ENCODE results near the gene KCTD5. TPM values are rescaled to one million over a fixed set of nuclear protein-coding genes. Genes with fewer than 3 reads are reported as not detected.

KCTD5 gene
- total RNA-seq, 1 donor from 2014 or later, result 18.2 TPM

GRCh38 chr16:2756288-2757015, 74.1 kb downstream of the KCTD5 start:
- DNase-seq (ENCODE audit: low spot score), result no peak
- intact Hi-C loops (cut with DNase I), result no loop called here
- ATAC-seq, result no peak

- ATAC-seq, result no peak
- no peak for DNase-seq (ENCODE audit: low spot score)
- intact Hi-C loops (cut with DNase I), result no loop called here
Measured at GRCh38 chr16:2757344-2757743, 75.0 kb downstream of the KCTD5 start.

Other genes with a start within 250 kb of the KCTD5 start
- 0.58 TPM for gene TEDC2, start 222.4 kb upstream of the KCTD5 start, total RNA-seq
- 0.36 TPM for gene NTN3, start 211.2 kb upstream of the KCTD5 start, total RNA-seq
- 15.4 TPM for gene TBC1D24, start 207.4 kb upstream of the KCTD5 start, total RNA-seq
- gene ATP6V0C, start 168.6 kb upstream of the KCTD5 start, total RNA-seq, result 134 TPM
- gene AMDHD2, start 162.2 kb upstream of the KCTD5 start, total RNA-seq, result 38.5 TPM
- gene CEMP1, start 151.1 kb upstream of the KCTD5 start, total RNA-seq, result not detected
- 46.3 TPM for gene PDPK1, start 144.5 kb upstream of the KCTD5 start, total RNA-seq
- gene PRSS27, start 37.7 kb downstream of the KCTD5 start, total RNA-seq, result 2.1 TPM
- gene SRRM2, start 70.1 kb downstream of the KCTD5 start, total RNA-seq, result 931 TPM
- gene ELOB, start 94.8 kb downstream of the KCTD5 start, total RNA-seq, result 228 TPM
- gene PRSS33, start 105.0 kb downstream of the KCTD5 start, total RNA-seq, result not detected
- gene PRSS41, start 115.9 kb downstream of the KCTD5 start, total RNA-seq, result not detected
- gene PRSS21, start 134.7 kb downstream of the KCTD5 start, total RNA-seq, result 0.40 TPM
- not detected for gene ZG16B, start 147.8 kb downstream of the KCTD5 start, total RNA-seq
- 0.36 TPM for gene PRSS22, start 175.6 kb downstream of the KCTD5 start, total RNA-seq
- gene FLYWCH2, start 200.7 kb downstream of the KCTD5 start, total RNA-seq, result 17.7 TPM
- 72.5 TPM for gene FLYWCH1, start 229.4 kb downstream of the KCTD5 start, total RNA-seq